ENCODE results near the gene OCLN.
"Not testable (repeated sequence)": the region's sequence is repeated elsewhere in the genome, so short reads cannot be mapped to it uniquely, and the experiment has no call there.

GRCh38 chr5:69544602-69545001 is 52.0 kb downstream of the OCLN start:
- not testable (repeated sequence) for TF ChIP-seq POLR2A, POLR2AphosphoS5 (IDR thresholded peaks at IDR 0.05)
